Peyer's patch (tissue), 4 donors: ENCODE results near the gene ID4.

Experiments
- CTCF ChIP-seq, 6 experiments: fragments of 450-650 bp in 4 of 6; fragments of 200-600 bp in 2 of 6; sonication (generic) in 1 of 6; IDR thresholded peaks; one replicate each; pipeline ENCODE4 v1.5.1; 2017 to 2019; ENCODE audit warnings: antibody characterized with exemption in 6 of 6, mild to moderate bottlenecking in 3 of 6, moderate library complexity in 1 of 6
- POLR2A ChIP-seq, 2 donors: fragments of 450-650 bp; IDR thresholded peaks; one replicate each; pipeline ENCODE4 v1.5.1; 2017; ENCODE audit warnings: antibody characterized with exemption in 2 of 2, mild to moderate bottlenecking in 2 of 2, moderate library complexity in 2 of 2

GRCh38 chr6:19865178-19865577 lies 28.0 kb downstream of the ID4 start:
- TF ChIP-seq CTCF (IDR thresholded peaks at IDR 0.05), result no peak
- no peak for TF ChIP-seq POLR2A (IDR thresholded peaks at IDR 0.05)
